Measurements from ENCODE around the gene ARPC3.

- TF ChIP-seq POLR2A (IDR thresholded peaks at IDR 0.05; ENCODE audit: low read length), result no peak
- no peak for TF ChIP-seq GATA1 (IDR thresholded peaks at IDR 0.05; ENCODE audit: low read depth, low read length)
Measured at GRCh38 chr12:110426406-110426805, 23.7 kb downstream of the ARPC3 start.
